ENCODE measurements around the gene TMEM132C. TPM values are rescaled to one million over a fixed set of nuclear protein-coding genes. Genes with fewer than 3 reads are reported as not detected.

The TMEM132C gene
- total RNA-seq, 2 donors from 2014 or later: 0.26 to 0.33 TPM

DNA sequence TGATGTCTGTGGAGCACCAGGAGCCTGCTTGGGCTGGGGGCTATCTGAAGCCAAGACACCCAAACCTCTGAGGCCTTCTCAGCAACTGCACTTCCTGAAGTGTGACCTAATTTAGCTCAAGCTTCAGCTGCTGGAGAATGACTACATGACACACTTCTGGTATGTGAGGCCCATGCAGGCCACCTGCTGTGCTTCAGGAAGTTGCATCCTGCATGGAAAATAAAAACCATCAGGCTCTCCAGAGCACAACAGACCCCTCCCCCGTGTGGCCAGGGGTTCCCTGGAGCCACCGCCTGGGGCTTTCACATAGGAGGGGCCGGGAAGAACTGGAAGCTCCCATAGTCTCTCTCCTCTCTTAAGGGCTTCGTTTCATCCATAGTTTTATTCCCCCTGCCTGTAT lies 339.1 kb downstream of the TMEM132C start:
- no peak overlapping the region for H3K9ac ChIP-seq (ENCODE audit: extremely low read depth, low read length, poor library complexity, severe bottlenecking)
- Mint-ChIP-seq H3K27me3 (ENCODE audit: insufficient read depth) (no peaks in the 10 kb centered on the region), H3K4me1 (peaks cover 15% of the 10 kb centered on the region), H3K4me3 (no peak overlapping the region), H3K9me3 (no peaks in the 10 kb centered on the region), H3K27ac (no peak overlapping the region), H3K36me3 (ENCODE audit: low read depth) (no peaks in the 10 kb centered on the region)
- DNase-seq: peak; percentile 82
- H3K9me3 ChIP-seq (ENCODE audit: control insufficient read depth, low read length): no peaks in the 10 kb centered on the region
- H3K4me1 ChIP-seq (ENCODE audit: control insufficient read depth, insufficient read depth, low read length): no peaks in the 10 kb centered on the region
- no peaks in the 10 kb centered on the region for H3K27me3 ChIP-seq (ENCODE audit: control insufficient read depth, insufficient read depth, low read length, poor library complexity, severe bottlenecking)
- no peak overlapping the region for H3K27ac ChIP-seq (ENCODE audit: low read depth, low read length)
- H3K4me3 ChIP-seq (ENCODE audit: low read length): no peak overlapping the region
- no peaks in the 10 kb centered on the region for H3K36me3 ChIP-seq (ENCODE audit: control insufficient read depth, insufficient read depth, low read length)
- 51 to 61% methylated on average over 4 of the region's 4 CpGs for WGBS, 2 experiments (ENCODE audit: insufficient coverage in 1 of 2, insufficient read length in 1 of 2)
- TF ChIP-seq CTCF (conservative IDR thresholded peaks at IDR 0.05): no peak

DNA sequence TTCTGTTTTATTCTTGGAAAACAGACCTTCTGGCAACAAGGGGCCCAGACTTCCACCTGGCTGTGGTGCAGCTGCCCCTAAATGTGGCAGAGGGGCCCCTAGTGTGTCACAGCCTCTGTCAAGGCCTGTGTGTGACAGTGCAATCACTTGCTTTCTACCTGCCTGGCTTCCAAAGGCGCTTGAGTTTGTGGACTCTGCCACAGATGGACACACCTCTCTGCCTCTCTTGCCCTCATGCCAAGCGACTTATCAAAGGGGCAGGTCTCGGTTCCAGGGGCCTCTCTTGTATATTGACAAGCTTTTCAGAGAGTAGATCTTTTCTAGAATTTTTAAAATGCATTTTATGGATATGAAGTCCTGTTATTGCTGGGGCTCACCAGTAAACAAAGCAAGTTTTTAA lies 339.6 kb downstream of the TMEM132C start:
- Mint-ChIP-seq H3K4me3 (no peak overlapping the region), H3K27ac (no peak overlapping the region), H3K4me1 (peaks cover 15% of the 10 kb centered on the region), H3K9me3 (no peaks in the 10 kb centered on the region), H3K27me3 (ENCODE audit: insufficient read depth) (peaks cover 2% of the 10 kb centered on the region), H3K36me3 (ENCODE audit: low read depth) (no peaks in the 10 kb centered on the region)
- H3K27ac ChIP-seq (ENCODE audit: low read depth, low read length): no peak overlapping the region
- DNase-seq: no peak
- no peaks in the 10 kb centered on the region for H3K36me3 ChIP-seq (ENCODE audit: control insufficient read depth, insufficient read depth, low read length)
- no peak for TF ChIP-seq CTCF (conservative IDR thresholded peaks at IDR 0.05)
- no peaks in the 10 kb centered on the region for H3K27me3 ChIP-seq (ENCODE audit: control insufficient read depth, insufficient read depth, low read length, poor library complexity, severe bottlenecking)
- no peaks in the 10 kb centered on the region for H3K9me3 ChIP-seq (ENCODE audit: control insufficient read depth, low read length)
- H3K9ac ChIP-seq (ENCODE audit: extremely low read depth, low read length, poor library complexity, severe bottlenecking): no peak overlapping the region
- H3K4me3 ChIP-seq (ENCODE audit: low read length): no peak overlapping the region
- WGBS, 2 experiments (ENCODE audit: insufficient coverage in 1 of 2, insufficient read length in 1 of 2): 89 to 100% methylated on average over 1 to 3 of the region's 3 CpGs
- H3K4me1 ChIP-seq (ENCODE audit: control insufficient read depth, insufficient read depth, low read length): no peaks in the 10 kb centered on the region

DNA sequence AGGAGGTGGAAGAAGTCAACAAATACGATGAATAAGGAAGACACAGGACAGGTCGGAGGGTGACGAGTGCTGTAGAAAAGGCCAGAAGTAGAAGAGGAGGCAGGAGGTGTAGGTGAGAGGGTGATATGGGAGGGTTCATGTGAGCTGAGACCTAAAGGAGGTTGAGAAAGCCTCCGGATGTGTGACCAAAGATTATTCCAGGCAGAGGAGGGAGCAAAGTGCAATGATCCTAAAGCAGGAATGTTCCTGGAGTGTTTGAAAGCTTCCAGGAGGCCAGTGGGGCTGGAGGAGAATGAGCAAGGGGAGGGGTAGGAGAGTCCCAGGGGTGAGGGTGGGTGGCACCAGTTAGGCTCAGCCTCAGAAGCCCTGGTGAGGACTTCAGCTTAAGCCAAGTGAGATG lies 340.0 kb downstream of the TMEM132C start:
- Mint-ChIP-seq H3K27ac (no peak overlapping the region), H3K27me3 (ENCODE audit: insufficient read depth) (peaks cover 6% of the 10 kb centered on the region), H3K9me3 (no peaks in the 10 kb centered on the region), H3K4me1 (peaks cover 15% of the 10 kb centered on the region), H3K36me3 (ENCODE audit: low read depth) (no peaks in the 10 kb centered on the region), H3K4me3 (no peak overlapping the region)
- no peak for TF ChIP-seq CTCF (conservative IDR thresholded peaks at IDR 0.05)
- no peaks in the 10 kb centered on the region for H3K27me3 ChIP-seq (ENCODE audit: control insufficient read depth, insufficient read depth, low read length, poor library complexity, severe bottlenecking)
- no peaks in the 10 kb centered on the region for H3K9me3 ChIP-seq (ENCODE audit: control insufficient read depth, low read length)
- H3K27ac ChIP-seq (ENCODE audit: low read depth, low read length): no peak overlapping the region
- no peak for DNase-seq
- no peak overlapping the region for H3K4me3 ChIP-seq (ENCODE audit: low read length)
- H3K36me3 ChIP-seq (ENCODE audit: control insufficient read depth, insufficient read depth, low read length): no peaks in the 10 kb centered on the region
- H3K4me1 ChIP-seq (ENCODE audit: control insufficient read depth, insufficient read depth, low read length): no peaks in the 10 kb centered on the region
- 92 to 100% methylated on average over 4 of the region's 4 CpGs for WGBS, 2 experiments (ENCODE audit: insufficient coverage in 1 of 2, insufficient read length in 1 of 2)
- H3K9ac ChIP-seq (ENCODE audit: extremely low read depth, low read length, poor library complexity, severe bottlenecking): no peak overlapping the region
